GM12878 (cell line): ENCODE measurements around the gene ARID4B. TPM values are rescaled to one million over a fixed set of nuclear protein-coding genes. Genes with fewer than 3 reads are reported as not detected.
"Not testable (repeated sequence)": the region's sequence is repeated elsewhere in the genome, so short reads cannot be mapped to it uniquely, and the experiment has no call there.

ENCODE experiments used
- ATAC-seq: fragments of 200-7000 bp; cut with Tn5 transposase; 3 replicates; pipeline ENCODE4 v1.9.1; 2020; ENCODE audit warnings: mild to moderate bottlenecking, moderate library complexity
- BruUV-seq: library from RNA; stranded (reverse); fragments of 400-500 nt; replicated peaks from 2 replicates; lab custom pipeline; 2021; lab: Mats Ljungman, UMichigan
- CTCF ChIA-PET: fragments of 300-600 bp; sonication (Branson Sonifier 250); formaldehyde crosslinking; extraction: SDS; loops from one replicate; lab custom pipeline; 2021; ENCODE audit warnings: inconsistent platforms; lab: Yijun Ruan, JAX
- POLR2A ChIA-PET: fragments of 350-600 bp; formaldehyde crosslinking; extraction: SDS; loops from one replicate; lab custom pipeline; 2021; ENCODE audit warnings: inconsistent platforms; lab: Charles Lee
- RAD21 ChIA-PET: fragments of 300-600 bp; sonication (Branson Sonifier 250); formaldehyde crosslinking; loops from one replicate; lab custom pipeline; 2023; ENCODE audit warnings: antibody characterized with exemption; ENCODE audit not compliant: unreplicated experiment; lab: Charles Lee
- SMC1A ChIA-PET: fragments of 300-600 bp; sonication (Branson Sonifier 250); formaldehyde crosslinking; loops from one replicate; lab custom pipeline; 2023; ENCODE audit not compliant: unreplicated experiment, uncharacterized antibody; lab: Charles Lee
- DNase-seq: peaks from one replicate; pipeline ENCODE4 v3.0.0-alpha.2; 2011; ENCODE audit warnings: low read depth, low spot score
- FAIRE-seq: peaks from 3 replicates; lab custom pipeline; 2011; peaks lifted over from hg19 to GRCh38; lab: Jason Lieb, UNC
- H2AFZ ChIP-seq: 2 replicates; pipeline ENCODE4 v1.6.0; 2011; ENCODE audit warnings: low read depth, low read length, control low read depth; ENCODE audit not compliant: control insufficient read depth
- H3K27ac ChIP-seq: 2 replicates; pipeline ENCODE4 v1.5.1; 2011; ENCODE audit warnings: control low read depth; ENCODE audit not compliant: control insufficient read depth, insufficient read depth
- H3K27me3 ChIP-seq, 2 experiments: replicated peaks in 1 of 2; 2 replicates each; pipeline versions ENCODE4 v1.6.0 to v1.6.1; 2011; ENCODE audit warnings: low read length in 1 of 2; ENCODE audit not compliant: control insufficient read depth in 2 of 2, insufficient read depth in 2 of 2
- H3K36me3 ChIP-seq, 2 experiments: 2 replicates each; pipeline ENCODE4 v1.5.1; 2011; ENCODE audit warnings: low read length in 1 of 2; ENCODE audit not compliant: control insufficient read depth in 2 of 2, insufficient read depth in 2 of 2
- H3K4me1 ChIP-seq: 2 replicates; pipeline ENCODE4 v1.6.1; 2011; ENCODE audit warnings: mild to moderate bottlenecking, low read length, moderate library complexity, mixed read lengths; ENCODE audit not compliant: control insufficient read depth, insufficient read depth
- H3K4me2 ChIP-seq: 2 replicates; pipeline ENCODE4 v1.6.0; 2011; ENCODE audit warnings: control low read depth; ENCODE audit not compliant: control insufficient read depth, insufficient read depth
- H3K4me3 ChIP-seq: fragments of 200-600 bp; sonication (generic); 2 replicates; pipeline ENCODE4 v1.5.1; 2016
- H3K79me2 ChIP-seq: 2 replicates; pipeline ENCODE4 v1.6.0; 2011; ENCODE audit warnings: low read length; ENCODE audit not compliant: control insufficient read depth, insufficient read depth
- H3K9ac ChIP-seq: 2 replicates; pipeline ENCODE4 v1.8.0; 2011; ENCODE audit warnings: low read length, control low read depth, mixed read lengths; ENCODE audit not compliant: control insufficient read depth, insufficient read depth
- H3K9me3 ChIP-seq: replicated peaks from 3 replicates; pipeline ENCODE4 v1.5.1; 2011; ENCODE audit warnings: mild to moderate bottlenecking, low read length; ENCODE audit not compliant: control insufficient read depth, insufficient read depth
- H4K20me1 ChIP-seq: 2 replicates; pipeline ENCODE4 v1.6.0; 2011; ENCODE audit not compliant: control insufficient read depth, insufficient read depth
- E4F1 ChIP-seq: fragments of 450-650 bp; IDR thresholded peaks from 2 replicates; pipeline ENCODE4 v1.6.1; 2018; ENCODE audit warnings: borderline replicate concordance, mild to moderate bottlenecking; ENCODE audit not compliant: partially characterized antibody
- EED ChIP-seq: sonication (generic); IDR thresholded peaks from 2 replicates; pipeline ENCODE4 v1.6.1; 2016; ENCODE audit warnings: antibody characterized with exemption, low read depth
- NR2F1 ChIP-seq: fragments of 450-650 bp; conservative IDR thresholded peaks from 2 replicates; pipeline ENCODE4 v1.6.1; 2017; ENCODE audit warnings: mild to moderate bottlenecking
- RELA ChIP-seq: fragments of 450-650 bp; IDR thresholded peaks from 2 replicates; pipeline ENCODE4 v1.8.0; 2014; ENCODE audit warnings: borderline replicate concordance; ENCODE audit not compliant: partially characterized antibody
- SMARCA5 ChIP-seq: fragments of 450-650 bp; IDR thresholded peaks from 2 replicates; pipeline ENCODE4 v1.6.1; 2017; ENCODE audit warnings: mild to moderate bottlenecking
- ZNF274 ChIP-seq: IDR thresholded peaks from one replicate; pipeline ENCODE4 v1.8.0; 2011; ENCODE audit not compliant: insufficient read length, insufficient read depth
- WGBS: methylation state at CpG from one replicate; pipeline ENCODE4 v1.1.6; 2016; ENCODE audit warnings: low lambda C conversion rate; ENCODE audit not compliant: insufficient replicate concordance, insufficient coverage; ENCODE audit errors: missing lambda C conversion rate; 5-methylcytosine and 5-hydroxymethylcytosine counted together
- in situ Hi-C: fragments of 300-500 bp; cut with MboI; formaldehyde crosslinking; loops from 9 replicates; pipeline ENCODE4 v1.14.3; 2018; ENCODE audit warnings: mixed read lengths
- intact Hi-C: fragments of 100-400 bp; cut with micrococcal nuclease; formaldehyde crosslinking; loops from one replicate; pipeline ENCODE4 v1.14.2; 2022; ENCODE audit not compliant: unreplicated experiment
- polyA plus RNA-seq, 11 experiments: library from polyadenylated mRNA; depleted of rRNA in 4 of 11; unstranded in 6 of 11; stranded (reverse) in 5 of 11; fragments of >200 nt; fragmentation: Nextera tagmentation in 4 of 11; fragmentation: Illumina TruSeq in 1 of 11; extraction: Ambion mirVana in 4 of 11; extraction: Trizol in 1 of 11; gene quantifications; 1 replicate in 1 of 11; 2 replicates in 10 of 11; pipeline versions ENCODE4 v1.2.1 to v1.2.3, GENCODE V29; 2011 to 2016; ENCODE audit warnings: inconsistent platforms in 2 of 11, missing spikeins in 2 of 11, low read depth in 1 of 11
- total RNA-seq, 4 experiments: library from RNA; depleted of rRNA in 3 of 4; stranded (reverse); fragments of >200 nt in 3 of 4; fragmentation: Illumina TruSeq in 1 of 4; extraction: Trizol in 1 of 4; gene quantifications; 2 replicates each; pipeline versions ENCODE4 v1.2.1 to v1.2.3, GENCODE V29; 2013 to 2021

ARID4B gene
- total and polyA plus RNA-seq, 10 of the 15 experiments (the other 5 are each of a cell fraction or from before 2014, with no cell fraction given): 13.6 to 39.1 (median 28.0) TPM

DNA sequence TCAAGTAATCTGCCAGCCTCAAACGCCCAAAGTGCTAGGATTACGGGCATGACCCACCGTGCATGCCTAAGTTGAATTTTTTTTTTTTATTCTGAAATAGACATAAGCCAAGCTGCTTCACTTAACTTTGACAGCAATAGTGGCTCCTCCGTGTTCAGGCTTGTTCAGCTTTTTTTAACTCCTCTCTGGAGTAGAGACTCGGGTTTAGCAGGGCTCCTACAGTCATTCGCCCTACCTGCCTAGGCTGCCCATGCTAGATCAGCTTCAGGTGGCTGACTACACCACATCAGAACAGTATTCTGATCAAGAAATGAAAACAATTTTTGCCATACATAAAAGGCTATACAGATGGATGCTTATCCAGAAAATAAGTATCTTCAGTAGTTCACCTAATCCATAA, 14.7 kb downstream of the ARID4B start (continued):
- TF ChIP-seq E4F1 (no peak), EED (no peak), ZNF274 (no peak), SMARCA5 (no peak), RELA (no peak), NR2F1 (no peak)

DNA sequence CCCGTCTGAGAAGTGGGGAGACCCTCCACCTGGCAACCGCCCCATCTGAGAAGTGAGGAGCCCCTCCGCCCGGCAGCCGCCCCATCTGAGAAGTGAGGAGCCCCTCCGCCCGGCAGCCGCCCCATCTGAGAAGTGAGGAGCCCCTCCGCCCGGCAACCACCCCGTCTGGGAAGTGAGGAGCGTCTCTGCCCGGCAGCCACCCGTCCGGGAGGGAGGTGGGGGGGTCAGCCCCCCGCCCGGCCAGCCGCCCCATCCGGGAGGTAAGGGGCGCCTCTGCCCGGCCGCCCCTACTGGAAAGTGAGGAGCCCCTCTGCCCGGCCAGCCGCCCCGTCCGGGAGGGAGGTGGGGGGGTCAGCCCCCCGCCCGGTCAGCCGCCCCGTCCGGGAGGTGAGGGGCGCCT, 18.8 kb downstream of the ARID4B start:
- intact Hi-C loops, POLR2A ChIA-PET, H3K9ac ChIP-seq, H3K36me3 ChIP-seq, FAIRE-seq, ATAC-seq, CTCF ChIA-PET, H2AFZ ChIP-seq, H4K20me1 ChIP-seq, H3K4me3 ChIP-seq, DNase-seq, H3K9me3 ChIP-seq, in situ Hi-C loops, H3K4me1 ChIP-seq, H3K27me3 ChIP-seq, H3K4me2 ChIP-seq, SMC1A ChIA-PET, H3K27ac ChIP-seq, RAD21 ChIA-PET, BruUV-seq: not testable (repeated sequence)
- H3K79me2 ChIP-seq: peaks cover 62% of the 10 kb centered on the region
- WGBS: no CpG with 5 or more reads among the region's 32 CpGs
